Fibroblast of skin of left quadriceps (primary cell): ENCODE measurements around the gene CDH18.
"Not testable (repeated sequence)": the region's sequence is repeated elsewhere in the genome, so short reads cannot be mapped to it uniquely, and the experiment has no call there.

ENCODE experiments used
- DNase-seq, 2 experiments: peaks; one replicate each; pipeline ENCODE4 v3.0.0-alpha.2; 2013; ENCODE audit warnings: low read depth in 2 of 2

The CDH18 gene

GRCh38 chr5:19862711-19863110, 125.3 kb downstream of the CDH18 start:
- DNase-seq = no peak

- DNase-seq = no peak
These were observed 129.0 kb downstream of the CDH18 start for GRCh38 chr5:19859020-19859419.

GRCh38 chr5:19855931-19856330, 132.1 kb downstream of the CDH18 start:
- DNase-seq = peak; percentile 29 to 32

GRCh38 chr5:19855453-19855852, 132.5 kb downstream of the CDH18 start:
- DNase-seq = no peak

- no peak for DNase-seq
These were observed 133.0 kb downstream of the CDH18 start for GRCh38 chr5:19855031-19855430.

GRCh38 chr5:19853616-19854240, 134.3 kb downstream of the CDH18 start:
- DNase-seq = peak; percentile 74 to 75

GRCh38 chr5:19837536-19838174, 150.3 kb downstream of the CDH18 start:
- peak; percentile 65 to 67 for DNase-seq

- no peak for DNase-seq
These were observed 152.6 kb downstream of the CDH18 start for GRCh38 chr5:19835442-19835841.

- DNase-seq = not testable (repeated sequence)
These were observed 175.3 kb downstream of the CDH18 start for GRCh38 chr5:19812720-19813119.

GRCh38 chr5:19806756-19807155, 181.2 kb downstream of the CDH18 start:
- DNase-seq = no peak

GRCh38 chr5:19802686-19803085, 185.3 kb downstream of the CDH18 start:
- DNase-seq = no peak

- peak in 1 of 2 experiments; percentile 3 for DNase-seq
These were observed 192.8 kb downstream of the CDH18 start for GRCh38 chr5:19795218-19795617.

GRCh38 chr5:19790829-19791466, 197.1 kb downstream of the CDH18 start:
- DNase-seq = no peak

GRCh38 chr5:19782566-19782965, 205.4 kb downstream of the CDH18 start:
- DNase-seq = peak; percentile 25 to 40

- no peak for DNase-seq
These were observed 210.6 kb downstream of the CDH18 start for GRCh38 chr5:19777363-19777762.

- DNase-seq = not testable (repeated sequence)
These were observed 211.1 kb downstream of the CDH18 start for GRCh38 chr5:19776886-19777285.

- DNase-seq = no peak
These were observed 216.7 kb downstream of the CDH18 start for GRCh38 chr5:19771174-19771835.

- DNase-seq = no peak
These were observed 217.6 kb downstream of the CDH18 start for GRCh38 chr5:19770396-19770795.

GRCh38 chr5:19767987-19768386, 220.0 kb downstream of the CDH18 start:
- DNase-seq = no peak

GRCh38 chr5:19753579-19753978, 234.4 kb downstream of the CDH18 start:
- no peak for DNase-seq

GRCh38 chr5:19751326-19751725, 236.7 kb downstream of the CDH18 start:
- no peak for DNase-seq

- no peak for DNase-seq
These were observed 242.8 kb downstream of the CDH18 start for GRCh38 chr5:19745247-19745646.

- no peak for DNase-seq
These were observed 248.3 kb downstream of the CDH18 start for GRCh38 chr5:19739671-19740070.
